SKM-1 treated with dmso at 0.1 percent for 144 hours (cell line): ENCODE data around the gene HCST.
"Not testable (repeated sequence)": the region's sequence is repeated elsewhere in the genome, so short reads cannot be mapped to it uniquely, and the experiment has no call there.

Experiments used
- DNase-seq: peaks from one replicate; lab custom pipeline; 2025; ENCODE audit not compliant: unreplicated experiment; lab: John Stamatoyannopoulos, UW

The HCST gene

DNA sequence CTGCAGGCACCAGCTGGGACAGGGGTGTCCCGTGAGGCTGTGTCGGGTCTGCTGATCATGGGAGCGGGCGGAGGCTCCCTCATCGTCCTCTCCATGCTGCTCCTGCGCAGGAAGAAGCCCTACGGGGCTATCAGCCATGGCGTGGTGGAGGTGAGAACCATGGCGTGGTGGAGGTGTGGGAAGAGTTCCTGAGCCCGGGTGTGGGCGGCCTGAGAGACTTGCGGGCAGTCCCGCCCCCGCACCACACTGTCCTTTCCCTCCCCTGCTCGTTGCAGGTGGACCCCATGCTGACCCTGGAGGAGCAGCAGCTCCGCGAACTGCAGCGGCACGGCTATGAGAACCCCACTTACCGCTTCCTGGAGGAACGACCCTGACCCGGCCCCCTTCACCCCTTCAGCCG is 23.3 kb upstream of the HCST start:
- DNase-seq = no peak

DNA sequence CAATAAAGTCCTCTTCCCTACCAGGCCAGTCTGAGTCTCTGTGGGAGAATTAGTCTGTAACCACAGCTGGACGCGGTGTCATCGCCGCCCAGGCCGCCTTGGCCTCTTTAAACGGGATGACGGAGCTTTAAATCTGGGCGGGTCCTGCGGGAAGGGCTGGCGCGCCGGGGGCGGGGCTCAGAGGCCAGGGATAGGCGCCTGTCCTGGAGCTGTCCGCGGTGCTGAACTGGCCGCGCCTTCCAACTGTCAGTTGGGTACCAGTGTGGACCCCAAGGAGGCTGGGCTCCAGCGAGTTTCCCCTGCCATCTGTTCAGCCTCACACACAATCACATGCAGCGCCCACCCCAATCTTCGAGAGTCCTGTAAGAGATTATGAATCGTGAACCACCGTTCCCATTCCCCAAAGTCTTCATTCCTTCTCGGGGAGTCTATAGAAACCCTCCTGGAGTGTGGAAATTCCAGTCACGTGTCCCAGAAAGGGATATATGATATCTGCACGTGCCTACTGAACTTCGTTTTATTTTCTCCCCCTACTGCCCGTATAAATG is 22.5 kb upstream of the HCST start:
- peak; percentile 45 for DNase-seq

DNA sequence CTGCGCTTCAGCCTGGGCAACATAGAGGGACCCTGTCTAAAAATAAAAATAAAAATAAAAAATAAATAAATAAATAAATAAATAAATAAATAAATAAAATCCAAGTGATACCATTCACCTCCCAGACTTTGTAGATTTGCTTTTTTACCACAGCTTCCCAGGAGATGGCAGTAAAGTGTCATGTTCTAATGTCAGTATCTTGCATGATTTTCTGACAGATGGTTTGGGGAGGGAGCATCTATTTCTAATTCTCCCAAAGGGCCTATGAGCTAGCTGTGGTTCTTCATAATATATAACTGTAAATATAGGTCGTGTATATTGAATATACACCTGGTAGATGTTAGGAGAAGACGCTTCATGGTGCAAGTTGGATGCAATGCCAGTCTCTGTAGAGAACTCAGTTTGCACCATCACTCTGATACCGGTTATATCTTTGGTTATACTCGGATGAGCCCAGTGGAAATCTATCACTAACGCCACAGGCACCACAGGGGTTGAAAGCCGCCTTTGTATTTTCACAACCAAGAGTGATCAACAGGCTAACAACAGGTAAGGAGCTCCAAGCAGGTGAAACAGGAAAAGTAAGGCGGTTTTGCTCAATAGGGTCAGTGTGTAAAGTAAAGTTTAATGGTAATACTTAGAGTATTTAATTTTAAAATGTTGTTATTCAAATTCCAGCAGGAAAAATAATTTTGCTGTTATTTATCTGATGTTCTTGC is 20.1 kb upstream of the HCST start:
- DNase-seq = peak; percentile 51

DNA sequence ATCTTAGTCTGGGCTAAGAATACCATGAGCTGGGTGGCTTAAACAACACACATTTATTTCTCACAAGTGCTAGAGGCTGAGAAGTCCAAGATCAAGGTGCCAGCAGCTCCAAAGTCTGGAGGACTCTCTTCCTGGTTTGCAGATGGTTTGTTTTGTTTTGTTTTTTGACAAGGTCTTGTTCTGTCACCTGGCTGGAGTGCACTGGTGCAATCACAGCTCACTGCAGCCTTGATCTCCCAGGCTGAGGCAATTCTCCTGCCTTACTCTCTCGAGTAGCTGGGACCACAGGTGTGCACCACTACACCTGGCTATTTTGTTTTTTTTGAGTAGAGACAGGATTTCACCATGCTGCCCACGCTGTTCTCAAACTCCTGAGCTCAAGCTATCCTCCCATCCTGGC is 18.4 kb upstream of the HCST start:
- DNase-seq = no peak

DNA sequence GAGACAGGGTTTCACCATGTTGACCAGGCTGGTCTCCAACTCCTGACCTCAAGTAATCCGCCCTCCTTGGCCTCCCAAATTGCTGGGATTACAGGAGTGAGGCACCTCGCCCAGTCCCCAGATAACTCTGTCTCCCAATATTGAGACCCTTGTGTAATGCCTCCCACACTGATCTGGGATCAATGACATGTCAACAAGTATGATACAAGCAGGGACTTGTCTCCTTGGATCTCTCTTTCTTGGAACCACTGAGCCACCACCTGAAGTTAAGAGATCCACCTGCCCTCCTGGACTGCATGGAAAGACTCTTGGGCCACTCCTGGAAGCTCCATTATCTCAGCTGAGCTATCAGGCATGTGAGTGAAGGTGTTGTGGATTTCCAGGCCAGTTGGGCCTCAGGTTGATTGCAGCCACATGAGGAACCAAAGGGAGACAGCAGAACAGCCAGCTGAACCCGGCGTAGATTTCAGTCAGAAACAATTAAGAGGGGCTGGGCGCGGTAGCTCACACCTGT is 17.0 kb upstream of the HCST start:
- DNase-seq = no peak

DNA sequence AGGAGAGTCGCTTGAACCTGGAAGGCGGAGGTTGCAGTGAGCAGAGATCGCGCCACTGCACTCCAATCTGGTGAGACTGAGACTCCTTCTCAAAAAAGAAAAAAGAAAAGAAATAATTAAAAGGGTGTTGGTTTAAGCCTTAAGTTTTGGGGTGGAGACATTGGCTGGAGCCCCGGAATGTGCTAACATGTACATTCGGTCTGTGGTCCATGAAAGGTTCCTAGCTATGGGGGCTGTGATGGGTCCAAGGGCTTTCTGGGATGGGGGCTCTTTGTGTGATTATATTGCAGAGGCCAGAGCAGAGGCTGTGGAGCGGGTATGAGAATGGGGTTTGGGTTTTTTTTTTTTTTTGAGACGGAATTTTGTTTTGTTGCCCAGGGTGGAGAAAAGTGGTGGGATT is 16.4 kb upstream of the HCST start:
- DNase-seq = no peak

DNA sequence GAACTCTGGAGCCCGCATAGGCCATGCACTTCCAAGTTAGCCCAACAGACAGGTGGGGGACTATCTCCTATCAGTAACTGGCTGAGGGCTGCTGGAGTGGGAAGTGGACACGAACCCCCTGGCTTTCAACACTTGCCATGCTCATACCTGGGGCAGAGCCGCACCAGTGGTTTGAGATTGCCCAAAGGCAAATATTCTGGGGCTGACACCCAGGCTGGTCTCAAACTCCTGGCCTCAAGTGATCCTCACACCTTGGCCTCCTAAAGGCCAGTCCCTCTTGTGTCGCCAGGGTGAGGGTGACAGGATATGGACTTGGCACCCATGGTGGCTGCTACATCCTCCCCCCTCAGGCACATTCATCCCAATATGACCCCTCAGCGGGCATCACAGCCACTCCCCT is 15.1 kb upstream of the HCST start:
- no peak for DNase-seq

DNA sequence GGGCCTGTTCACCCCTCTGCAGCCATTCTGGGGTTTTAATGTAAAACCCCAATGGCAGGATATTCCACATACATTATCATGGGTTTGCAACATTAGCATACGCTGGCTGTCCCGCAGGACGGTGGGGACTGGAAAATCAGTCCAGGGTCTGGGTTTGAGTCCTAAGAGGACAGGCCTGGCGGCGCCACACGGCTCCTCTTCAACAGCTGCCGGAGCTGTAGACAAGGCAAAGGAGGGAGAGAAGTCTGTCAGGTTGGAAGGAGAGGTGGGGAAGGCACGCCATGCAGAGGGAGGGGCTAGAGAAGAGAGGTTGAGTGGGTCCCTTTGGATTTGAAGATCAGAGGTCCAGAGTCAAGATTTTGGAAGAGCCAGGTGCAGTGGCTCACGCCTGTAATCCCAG is 13.9 kb upstream of the HCST start:
- DNase-seq = no peak

DNA sequence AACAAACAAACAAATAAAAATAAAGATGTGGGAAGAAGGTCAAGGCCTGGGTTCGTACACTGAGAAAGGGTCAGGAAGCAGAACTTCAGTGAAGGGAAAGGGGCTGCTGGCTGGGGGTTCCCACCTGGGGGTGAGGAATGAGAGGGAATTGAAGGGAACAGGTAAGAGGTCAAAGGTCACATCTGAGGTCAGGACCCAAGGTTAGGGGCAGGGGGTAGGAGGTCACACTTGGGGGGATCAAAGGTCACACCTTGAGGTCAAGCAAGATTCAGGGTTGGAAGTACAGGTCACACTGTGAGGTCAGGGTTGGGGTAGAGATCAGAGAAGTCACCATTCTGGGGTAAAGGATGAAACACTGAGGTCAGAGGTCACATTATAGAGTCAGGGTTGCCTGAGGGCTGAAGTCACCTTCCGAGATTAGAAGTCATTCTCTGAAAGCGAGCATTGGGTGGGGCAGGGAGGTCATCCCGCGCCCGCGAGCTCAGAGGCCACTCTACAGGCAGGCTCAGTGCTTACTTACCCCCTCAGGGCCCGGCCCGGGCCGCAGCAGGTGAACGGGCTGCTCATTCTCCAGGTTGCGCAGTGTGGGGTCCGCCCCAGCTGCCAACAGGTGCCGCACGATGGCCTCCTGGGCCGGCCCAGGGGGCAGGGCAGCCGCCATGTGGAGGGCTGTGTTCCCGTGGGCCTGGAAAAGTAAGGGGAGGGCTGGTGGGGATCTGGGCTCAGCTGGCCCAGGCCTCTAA is 12.8 kb upstream of the HCST start:
- no peak for DNase-seq

DNA sequence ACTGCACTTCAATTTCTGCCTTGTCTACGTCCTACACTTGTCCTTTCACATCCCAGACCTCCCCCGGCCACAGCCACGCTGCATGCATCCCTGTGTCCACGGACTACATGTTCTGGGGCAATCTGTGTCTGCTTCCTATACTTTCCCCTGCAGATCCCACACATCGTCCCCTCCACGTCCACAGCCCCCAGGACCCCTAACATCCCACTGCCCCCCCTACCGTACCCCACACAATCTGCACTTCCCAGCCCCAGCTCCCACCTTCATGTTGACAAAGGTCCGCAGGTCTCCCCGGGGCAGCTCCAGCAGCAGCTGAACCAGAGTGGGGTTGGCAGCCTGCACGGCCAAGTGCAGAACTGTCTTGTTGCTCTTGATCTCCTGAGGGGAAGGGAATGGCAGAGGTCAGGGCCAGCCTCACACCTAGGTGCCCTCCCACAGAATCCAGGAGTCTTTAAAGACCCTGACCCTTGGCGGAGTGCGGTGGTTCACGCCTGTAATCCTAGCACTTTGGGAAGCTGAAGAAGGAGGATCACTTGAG is 12.1 kb upstream of the HCST start:
- no peak for DNase-seq

DNA sequence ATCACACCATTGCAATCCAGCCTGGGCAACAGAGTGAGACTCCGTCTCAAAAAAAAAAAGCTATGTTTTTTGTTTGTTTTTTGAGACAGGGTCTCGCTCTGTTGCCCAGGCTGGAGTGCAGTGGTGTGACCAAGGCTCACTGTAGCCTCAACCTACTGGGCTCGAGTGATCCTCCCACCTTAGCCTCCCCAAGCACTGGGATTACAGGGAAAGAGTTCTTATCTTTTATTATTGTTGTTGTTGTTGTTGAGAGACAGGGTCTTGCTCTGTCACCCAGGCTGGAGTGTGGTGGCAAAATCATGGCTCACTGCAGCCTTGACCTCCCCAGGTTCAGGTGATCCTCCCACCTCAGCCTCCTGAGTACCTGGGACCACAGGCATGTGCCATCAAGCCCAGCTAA is 10.5 kb upstream of the HCST start:
- DNase-seq = not testable (repeated sequence)

DNA sequence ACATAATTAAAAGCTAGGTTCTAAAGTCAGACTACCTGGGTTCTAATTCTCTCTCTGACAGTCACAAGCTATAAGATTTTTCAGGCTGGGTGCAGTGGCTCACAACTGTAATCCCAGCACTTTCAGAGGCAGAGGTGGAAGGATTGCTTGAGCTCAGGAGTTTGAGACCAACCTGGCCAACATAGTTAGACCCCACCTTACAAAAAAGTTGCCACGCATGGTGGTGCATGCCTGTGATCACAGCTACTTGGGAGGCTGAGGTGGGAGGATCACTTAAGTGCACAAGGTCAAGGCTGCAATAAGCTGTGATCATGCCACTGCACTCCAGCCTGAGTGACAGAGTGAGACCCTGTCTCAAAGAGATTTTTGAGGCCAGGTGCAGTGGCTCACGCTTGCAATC is 8.0 kb upstream of the HCST start:
- DNase-seq = no peak

DNA sequence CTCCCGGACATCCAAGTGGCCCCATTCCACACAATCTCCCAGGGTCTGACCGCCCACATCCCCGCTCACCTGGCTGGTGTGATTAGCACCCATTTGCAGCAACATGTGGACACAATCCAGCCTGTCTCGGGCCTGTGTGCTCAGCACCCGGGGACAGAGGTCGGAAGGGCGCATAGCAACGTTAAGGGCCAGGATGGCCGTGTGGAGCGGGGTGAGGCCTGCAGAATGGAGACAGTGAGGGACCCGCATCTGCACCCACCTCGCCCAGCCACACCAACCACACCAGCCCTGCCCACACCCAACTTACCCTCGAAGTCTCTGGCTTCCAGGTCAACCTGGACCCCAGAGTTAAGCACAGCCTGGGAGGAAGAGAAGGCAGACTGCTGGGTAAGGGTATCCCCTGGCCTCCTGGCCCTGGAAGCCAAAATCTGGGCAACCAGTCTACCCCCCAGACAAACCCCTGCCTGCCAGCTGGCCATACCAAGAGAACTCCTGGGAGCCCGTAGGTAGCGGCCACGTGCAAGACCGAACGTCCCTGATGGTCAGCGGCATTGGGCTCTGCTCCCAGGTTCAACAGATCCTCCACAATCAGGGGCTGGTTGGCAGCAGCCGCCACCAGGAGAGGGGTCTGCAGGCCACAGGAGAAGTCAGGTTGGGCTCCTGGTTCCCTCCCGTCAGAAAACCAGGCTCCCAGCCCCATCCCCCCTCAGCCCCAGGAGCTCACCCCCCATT is 6.3 kb upstream of the HCST start:
- no peak for DNase-seq

DNA sequence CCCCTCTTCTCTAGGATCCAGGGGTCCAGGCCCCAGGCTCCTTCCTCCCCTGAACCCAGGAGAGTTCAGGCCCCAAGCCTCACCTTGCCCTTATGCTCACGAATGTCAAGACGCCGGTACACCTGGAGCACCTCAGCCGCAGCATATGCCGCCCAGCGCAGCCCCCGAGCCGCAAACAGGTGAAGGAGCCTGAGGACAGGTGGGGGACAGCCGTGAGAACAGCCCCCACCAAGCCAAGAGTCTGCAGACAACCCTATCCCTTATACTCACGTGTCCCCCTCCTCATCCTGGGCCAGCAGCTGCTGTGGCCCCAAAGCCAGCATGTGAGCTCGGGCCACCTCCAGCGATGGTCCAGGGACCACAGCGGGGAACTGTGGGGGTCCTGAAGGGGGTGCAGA is 5.7 kb upstream of the HCST start:
- no peak for DNase-seq

DNA sequence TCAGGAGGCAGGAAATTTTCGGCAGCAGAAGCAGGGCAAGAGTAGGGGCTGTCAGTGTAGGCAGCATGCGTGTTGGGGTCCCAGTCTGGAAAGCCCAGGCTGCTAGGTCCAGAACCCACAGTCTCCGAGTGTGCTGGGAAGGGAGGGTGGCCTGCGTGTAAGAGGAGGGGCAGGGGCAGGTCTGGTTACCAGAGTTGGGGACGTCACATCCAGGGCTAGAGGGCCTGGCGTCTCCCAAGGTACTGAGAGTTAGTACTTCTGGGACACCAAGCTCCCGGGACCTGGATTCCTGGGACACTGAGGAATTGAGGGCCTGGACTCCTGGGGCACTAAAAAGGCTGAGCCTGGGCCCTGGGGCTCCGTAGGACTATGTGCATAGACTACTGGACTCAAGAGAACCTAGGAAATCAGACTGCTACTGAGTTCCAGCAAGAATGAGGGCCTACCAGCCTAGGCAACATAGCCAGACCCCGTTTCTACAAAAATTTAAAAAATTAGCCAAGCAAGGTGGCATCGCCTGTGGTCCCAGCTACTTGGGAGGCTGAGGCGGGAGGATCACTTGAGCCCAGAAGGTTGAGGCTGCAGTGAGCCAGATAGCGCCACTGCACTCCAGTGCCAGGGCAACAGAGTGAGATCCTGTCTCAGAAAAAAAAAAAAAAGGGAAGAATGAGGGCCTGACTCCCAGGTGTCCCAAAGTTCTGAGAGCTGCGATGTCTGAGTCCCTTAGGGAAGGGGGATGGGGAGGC is 4.5 kb upstream of the HCST start:
- no peak for DNase-seq

DNA sequence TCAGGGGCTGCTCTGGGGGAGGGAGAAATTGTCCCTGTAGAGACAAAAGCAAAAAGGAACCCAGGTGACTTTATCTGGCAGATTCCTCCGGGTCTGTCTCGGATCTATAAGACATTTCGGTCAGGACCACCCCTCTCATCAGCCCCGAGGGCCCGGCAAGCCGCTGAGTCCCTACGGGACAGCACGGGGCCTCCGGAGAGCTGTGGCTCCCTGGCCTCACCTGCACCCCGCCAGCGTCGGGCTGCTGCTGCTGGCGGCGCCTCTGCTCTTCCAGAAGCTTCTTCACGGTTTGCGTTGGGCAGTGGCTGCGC is 3.9 kb upstream of the HCST start:
- DNase-seq = no peak

DNA sequence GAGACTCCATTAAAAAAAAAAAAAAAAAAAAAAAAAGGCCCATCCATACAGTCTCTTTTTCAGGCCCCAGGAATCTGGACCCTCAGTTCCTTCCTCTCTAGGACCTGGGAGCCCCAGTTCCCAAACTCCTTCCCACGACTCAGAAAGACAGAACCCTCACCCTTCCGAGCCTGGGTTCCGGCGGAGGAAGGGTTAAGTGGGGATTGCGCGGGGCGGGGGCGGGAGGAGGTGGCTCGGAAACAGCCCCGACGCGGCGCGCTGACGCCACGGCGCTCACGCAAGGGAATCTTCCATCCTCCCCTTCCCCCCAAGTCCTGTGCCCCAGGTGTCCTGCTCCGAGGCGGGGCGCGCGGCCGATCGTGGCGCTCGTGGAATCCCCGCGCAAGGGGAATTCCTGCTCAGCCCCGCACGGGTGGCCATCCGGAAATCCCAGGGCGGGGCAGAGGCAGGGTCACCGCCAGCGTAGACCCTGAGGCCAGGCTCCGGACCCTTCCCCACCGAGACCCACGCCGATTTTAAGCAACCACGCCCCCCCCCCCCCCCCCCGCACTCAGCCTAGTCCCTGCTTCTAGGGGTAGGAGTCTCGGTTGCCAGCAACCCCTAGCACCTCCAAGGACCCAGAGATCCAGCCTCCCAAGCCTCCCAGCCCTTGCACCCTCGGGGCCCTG is 2.6 kb upstream of the HCST start:
- peak; percentile 67 for DNase-seq

DNA sequence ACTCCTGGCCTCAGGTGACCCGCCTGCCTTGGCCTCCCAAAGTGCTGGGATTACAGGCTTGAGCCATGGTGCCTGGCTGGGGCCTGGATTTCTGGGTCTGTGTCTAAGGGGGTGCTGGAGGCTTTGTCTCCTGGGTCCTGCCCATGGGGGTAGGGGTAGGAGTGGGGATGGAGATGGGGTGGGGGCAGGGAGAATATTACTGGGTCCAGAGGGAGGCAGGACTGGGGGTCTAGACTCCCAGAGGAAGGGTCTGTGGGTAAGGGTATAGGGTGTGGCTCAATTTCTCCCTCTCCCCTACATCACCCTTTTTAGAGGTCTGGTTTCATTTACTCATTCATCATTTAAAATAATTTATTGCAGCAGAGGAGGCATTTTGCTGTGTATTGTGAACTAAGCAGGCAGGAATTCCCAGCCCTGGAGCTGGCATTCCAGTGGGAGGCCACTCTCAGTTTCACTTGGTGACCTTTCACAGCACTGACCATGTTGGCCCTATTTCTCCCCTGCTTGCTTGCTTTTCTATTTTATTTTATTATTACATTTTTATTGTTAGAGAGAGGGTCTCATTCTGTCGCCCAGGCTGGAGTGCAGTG is 1.2 kb upstream of the HCST start:
- DNase-seq = no peak

DNA sequence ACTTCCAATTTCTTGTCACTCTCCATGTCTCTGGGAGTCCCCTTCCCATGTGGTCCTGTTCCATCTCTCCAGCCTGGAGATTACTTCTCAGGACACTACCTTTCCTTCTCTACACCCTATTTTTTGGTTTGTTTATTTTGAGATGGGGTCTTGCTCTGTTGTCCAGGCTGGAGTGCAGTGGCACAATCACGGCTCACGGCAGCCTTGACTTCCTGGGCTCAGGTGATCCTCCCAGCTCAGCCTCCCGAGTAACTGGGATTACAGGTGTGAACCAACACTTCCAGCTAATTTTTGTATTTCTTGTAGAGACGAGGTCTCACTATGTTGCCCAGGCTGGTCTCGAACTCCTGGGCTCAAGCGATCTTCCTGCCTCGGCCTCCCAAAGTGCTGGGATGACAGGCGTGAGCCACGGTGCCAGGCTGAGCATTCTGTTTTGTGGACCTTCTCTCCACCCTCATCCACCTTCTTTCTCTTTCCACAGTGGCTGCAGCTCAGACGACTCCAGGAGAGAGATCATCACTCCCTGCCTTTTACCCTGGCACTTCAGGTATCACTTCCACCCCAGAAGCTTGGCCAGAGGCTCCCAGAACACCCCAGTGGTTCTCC is 644 bp downstream of the HCST start:
- DNase-seq = no peak
